Stimulated activated CD4-positive, alpha-beta T cell treated with anti-CD3 and anti-CD28 coated beads, Interleukin-12 subunit alpha, Interleukin-12 subunit beta, amount 100 ng/mL, for 4 hours (primary cell): ENCODE data around the gene ADAR.

Experiments used
- DNase-seq: peaks from one replicate; pipeline ENCODE4 v3.0.0-alpha.2; 2020

Gene ADAR

GRCh38 chr1:154583773-154584172, 24.2 kb downstream of the ADAR start:
- no peak for DNase-seq

GRCh38 chr1:154582885-154583284, 25.1 kb downstream of the ADAR start:
- DNase-seq, result no peak

- DNase-seq, result no peak
Measured at GRCh38 chr1:154581766-154582165, 26.2 kb downstream of the ADAR start.

- DNase-seq, result no peak
Measured at GRCh38 chr1:154579374-154579773, 28.6 kb downstream of the ADAR start.

GRCh38 chr1:154578058-154578418, 29.9 kb downstream of the ADAR start:
- DNase-seq, result no peak

GRCh38 chr1:154577346-154578057, 30.5 kb downstream of the ADAR start:
- no peak for DNase-seq

GRCh38 chr1:154575951-154576566, 31.9 kb downstream of the ADAR start:
- no peak for DNase-seq

GRCh38 chr1:154575147-154575927, 32.6 kb downstream of the ADAR start:
- DNase-seq, result no peak

- DNase-seq, result no peak
Measured at GRCh38 chr1:154574716-154575115, 33.3 kb downstream of the ADAR start.

- DNase-seq, result no peak
Measured at GRCh38 chr1:154573168-154573510, 34.8 kb downstream of the ADAR start.

- DNase-seq, result no peak
Measured at GRCh38 chr1:154572468-154573167, 35.4 kb downstream of the ADAR start.

- DNase-seq, result no peak
Measured at GRCh38 chr1:154571964-154572288, 36.1 kb downstream of the ADAR start.

- DNase-seq, result no peak
Measured at GRCh38 chr1:154571244-154571963, 36.6 kb downstream of the ADAR start.

- no peak for DNase-seq
Measured at GRCh38 chr1:154568157-154568815, 39.7 kb downstream of the ADAR start.

GRCh38 chr1:154567386-154568156, 40.4 kb downstream of the ADAR start, which contains the start of gene CHRNB2:
TSS of gene CHRNB2 (plus strand) at chr1:154567778. CDS start at chr1:154568045, 267 bp downstream.
- DNase-seq, result peak; percentile 66

GRCh38 chr1:154565876-154566275, 42.1 kb downstream of the ADAR start:
- no peak for DNase-seq

- DNase-seq, result peak; percentile 71
Measured at GRCh38 chr1:154559466-154560044, 48.4 kb downstream of the ADAR start.

- peak; percentile 99 for DNase-seq
Measured at GRCh38 chr1:154558720-154559465, 49.1 kb downstream of the ADAR start.

GRCh38 chr1:154557939-154558719, 49.9 kb downstream of the ADAR start, which contains the start of gene UBE2Q1:
TSS of gene UBE2Q1 (minus strand) at chr1:154558662. CDS start at chr1:154558553, 109 bp downstream.
- peak; percentile 30 for DNase-seq
